ENCODE measurements around the gene PRKCA. TPM values are rescaled to one million over a fixed set of nuclear protein-coding genes. Genes with fewer than 3 reads are reported as not detected.

The PRKCA gene
- total and polyA plus RNA-seq, 9 of the 15 experiments (the other 6 are each of a cell fraction or from before 2014, with no cell fraction given) = 3.2 to 33.0 (median 17.8) TPM

DNA sequence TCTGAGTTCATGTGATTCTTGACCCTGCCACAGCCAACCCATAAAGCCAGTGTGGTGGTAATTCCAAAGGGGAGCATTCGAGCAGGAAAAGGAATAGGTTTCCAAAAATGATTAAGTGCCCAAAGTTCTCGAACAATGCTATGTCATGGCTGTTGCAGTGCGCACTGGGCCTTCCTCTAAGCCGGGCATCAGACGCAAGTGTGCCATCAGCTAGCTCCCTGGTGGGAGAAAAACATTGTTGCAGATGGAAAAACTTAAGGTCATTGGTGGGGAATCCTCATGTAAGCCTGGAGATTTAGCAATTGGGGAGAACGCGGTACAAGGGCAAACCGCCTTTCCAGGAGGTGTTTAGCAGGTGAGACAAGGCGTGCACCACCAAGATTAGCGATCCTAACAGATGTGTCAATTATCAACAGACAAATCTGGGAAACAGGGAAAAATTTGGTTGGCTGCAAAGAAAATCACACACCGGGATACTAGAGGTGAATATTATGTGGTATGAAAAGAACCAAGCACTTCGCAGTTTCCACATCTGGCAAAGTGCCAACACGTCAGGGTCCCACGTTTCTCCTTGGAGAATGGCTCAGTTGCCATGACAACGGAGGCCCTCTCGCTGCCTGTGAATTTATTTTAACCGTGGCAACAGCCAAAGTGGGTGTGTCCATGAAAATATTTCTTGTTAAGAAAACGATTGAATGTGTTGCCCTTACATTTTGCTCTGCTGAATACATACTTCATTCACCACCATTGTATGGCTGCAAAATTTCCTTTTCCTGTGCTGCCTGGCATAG is 414.0 kb downstream of the PRKCA start:
- in situ Hi-C loops (cut with MboI) (loop anchor here (5.0 kb wide), 1 partner anchor 191 kb away; no protein-coding TSS in a partner anchor), intact Hi-C loops (cut with micrococcal nuclease) (no loop called here)
- CTCF ChIA-PET (ENCODE audit: low intra/inter-chr PET ratio) = interaction anchor here (0.6 to 2.3 kb wide), 8 partner anchors 152 to 662 kb away, joined by 3 to 18 read pairs (median 4); no protein-coding TSS in a partner anchor
- Histone ChIP-seq H3K79me2 (ENCODE audit: control insufficient read depth, insufficient read depth, low read length) (no peaks in the 10 kb centered on the region), H3K27ac (ENCODE audit: extremely low read depth, low read depth, low read length) (no peak overlapping the region), H3K4me2 (ENCODE audit: insufficient read depth, low read length) (no peak overlapping the region), H3K4me1 (replicated peaks in 1 of 2; ENCODE audit: control insufficient read depth in 2 of 2, insufficient read depth in 2 of 2, low read length in 2 of 2) (no peaks in the 10 kb centered on the region), H3K9me3 (replicated peaks; ENCODE audit: control insufficient read depth, insufficient read depth, low read depth, low read length) (no peaks in the 10 kb centered on the region), H3K9ac (ENCODE audit: insufficient read depth in 1 of 2, low read depth in 2 of 2, low read length in 2 of 2) (no peak overlapping the region), H4K20me1 (replicated peaks; ENCODE audit: control insufficient read depth, insufficient read depth, low read length) (no peaks in the 10 kb centered on the region), H3K27me3 (ENCODE audit: control insufficient read depth in 2 of 2, insufficient read depth in 2 of 2, low read length in 2 of 2) (no peaks in the 10 kb centered on the region), H2AFZ (ENCODE audit: low read depth, low read length) (no peak overlapping the region), H3K9me1 (ENCODE audit: control insufficient read depth, insufficient read depth, low read length) (no peaks in the 10 kb centered on the region), H3K36me3 (ENCODE audit: control insufficient read depth, insufficient read depth, low read length) (no peaks in the 10 kb centered on the region), H3K4me3 (no peak overlapping the region)
- BruUV-seq (replicated peaks) = no TSS peak
- peak in 2 of 4 experiments; percentile 40 to 50 for DNase-seq (ENCODE audit: extremely low read depth in 1 of 4, low spot score in 3 of 4)
- ATAC-seq = no peak
- 75% methylated on average over 18 of the region's 18 CpGs for WGBS (ENCODE audit: insufficient coverage, low coverage, missing lambda C conversion rate)
- POLR2A ChIA-PET = no interaction called here
- FAIRE-seq = no peak
- TF ChIP-seq RFX1 (IDR thresholded peaks at IDR 0.05) (peak; percentile 84), CHCHD3 (CRISPR knock-in tag; IDR thresholded peaks at IDR 0.05) (no peak), MTA1 (IDR thresholded peaks at IDR 0.05; ENCODE audit: borderline replicate concordance) (no peak), JUN (IDR thresholded peaks at IDR 0.05; ENCODE audit: borderline replicate concordance, low read depth, low read length) (no peak), JUN (CRISPR knock-in tag; IDR thresholded peaks at IDR 0.05; ENCODE audit: borderline replicate concordance) (no peak), NFIX (CRISPR knock-in tag; IDR thresholded peaks at IDR 0.05; ENCODE audit: low read depth) (peak; percentile 91), NFIC (IDR thresholded peaks at IDR 0.05) (peak; percentile 96)

All from K562 (cell line).